ENCODE results near the gene AIFM2. TPM values are rescaled to one million over a fixed set of nuclear protein-coding genes. Genes with fewer than 3 reads are reported as not detected.

AIFM2 gene
- polyA plus RNA-seq, 2 of the 4 experiments (the other 2 are of a cell fraction): 30.0 to 34.8 TPM

- TF ChIP-seq POLR2A (IDR thresholded peaks at IDR 0.05; ENCODE audit: low read length) (no peak), ZNF302 (CRISPR knock-in tag; IDR thresholded peaks at IDR 0.05) (no peak), NR3C1 (IDR thresholded peaks at IDR 0.05) (no peak), MAZ (IDR thresholded peaks at IDR 0.05; ENCODE audit: borderline replicate concordance, low read depth, low read length) (no peak), TFCP2L1 (CRISPR knock-in tag; IDR thresholded peaks at IDR 0.05) (no peak), KDM1A (IDR thresholded peaks at IDR 0.05; ENCODE audit: low read depth) (no peak), POLR2AphosphoS2 (conservative IDR thresholded peaks at IDR 0.05; ENCODE audit: low read length) (no peak), HEYL (CRISPR knock-in tag; IDR thresholded peaks at IDR 0.05) (no peak), CHD4 (IDR thresholded peaks at IDR 0.05; ENCODE audit: borderline replicate concordance) (no peak), MAFK (IDR thresholded peaks at IDR 0.05; ENCODE audit: partially characterized antibody) (no peak), ESRRA (IDR thresholded peaks at IDR 0.05; ENCODE audit: borderline replicate concordance, low read length) (no peak)
Observed at GRCh38 chr10:70070834-70071233, 61.8 kb downstream of the AIFM2 start (continued).

DNA sequence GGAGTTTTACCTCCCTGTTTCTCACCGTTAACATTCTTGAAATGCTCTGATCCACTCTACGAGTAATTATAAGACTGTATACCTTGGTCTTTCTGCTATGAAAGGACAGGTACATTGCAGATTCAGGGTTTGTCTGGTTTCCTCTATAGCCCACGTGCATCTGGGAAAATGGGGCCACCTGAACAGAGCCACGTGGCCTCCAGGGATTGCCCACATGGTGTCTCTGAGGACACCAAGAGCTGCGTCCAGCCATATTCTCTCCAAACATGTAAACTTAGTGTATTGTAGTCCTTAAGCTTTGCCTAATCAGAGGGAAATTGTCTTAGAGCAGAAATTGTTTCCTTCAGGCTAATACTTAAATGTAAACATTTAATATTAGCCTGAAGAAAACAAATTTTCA is 63.3 kb downstream of the AIFM2 start:
- Histone ChIP-seq H3K4me3 (no peak overlapping the region), H3K27ac (no peak overlapping the region), H3K4me1 (no peaks in the 10 kb centered on the region), H3K4me2 (no peak overlapping the region), H3K9me3 (no peaks in the 10 kb centered on the region)
- ATAC-seq (no peak), FAIRE-seq (no peak), DNase-seq (ENCODE audit: low read depth in 1 of 2, low spot score in 1 of 2) (no peak)
- 81% methylated on average over 5 of the region's 5 CpGs for WGBS (ENCODE audit: missing lambda C conversion rate)
- POLR2A ChIA-PET: no interaction called here
- TF ChIP-seq TP53 (CRISPR knock-in tag; IDR thresholded peaks at IDR 0.05) (no peak), MYC (IDR thresholded peaks at IDR 0.05; ENCODE audit: borderline replicate concordance, low read length) (no peak), FOSB (CRISPR knock-in tag; IDR thresholded peaks at IDR 0.05) (no peak), HOXB5 (CRISPR knock-in tag; IDR thresholded peaks at IDR 0.05) (no peak)
- TF ChIP-seq, protein P1, sequence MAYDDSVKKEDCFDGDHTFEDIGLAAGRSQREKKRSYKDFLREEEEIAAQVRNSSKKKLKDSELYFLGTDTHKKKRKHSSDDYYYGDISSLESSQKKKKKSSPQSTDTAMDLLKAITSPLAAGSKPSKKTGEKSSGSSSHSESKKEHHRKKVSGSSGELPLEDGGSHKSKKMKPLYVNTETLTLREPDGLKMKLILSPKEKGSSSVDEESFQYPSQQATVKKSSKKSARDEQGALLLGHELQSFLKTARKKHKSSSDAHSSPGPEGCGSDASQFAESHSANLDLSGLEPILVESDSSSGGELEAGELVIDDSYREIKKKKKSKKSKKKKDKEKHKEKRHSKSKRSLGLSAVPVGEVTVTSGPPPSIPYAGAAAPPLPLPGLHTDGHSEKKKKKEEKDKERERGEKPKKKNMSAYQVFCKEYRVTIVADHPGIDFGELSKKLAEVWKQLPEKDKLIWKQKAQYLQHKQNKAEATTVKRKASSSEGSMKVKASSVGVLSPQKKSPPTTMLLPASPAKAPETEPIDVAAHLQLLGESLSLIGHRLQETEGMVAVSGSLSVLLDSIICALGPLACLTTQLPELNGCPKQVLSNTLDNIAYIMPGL (CRISPR knock-in tag; IDR thresholded peaks at IDR 0.05; ENCODE audit: borderline replicate concordance): no peak
- TF ChIP-seq, protein P2, sequence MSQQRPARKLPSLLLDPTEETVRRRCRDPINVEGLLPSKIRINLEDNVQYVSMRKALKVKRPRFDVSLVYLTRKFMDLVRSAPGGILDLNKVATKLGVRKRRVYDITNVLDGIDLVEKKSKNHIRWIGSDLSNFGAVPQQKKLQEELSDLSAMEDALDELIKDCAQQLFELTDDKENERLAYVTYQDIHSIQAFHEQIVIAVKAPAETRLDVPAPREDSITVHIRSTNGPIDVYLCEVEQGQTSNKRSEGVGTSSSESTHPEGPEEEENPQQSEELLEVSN (IDR thresholded peaks at IDR 0.05; ENCODE audit: borderline replicate concordance, low read depth): no peak
- CTCF ChIA-PET: interaction anchor here (1.1 kb wide), 1 partner anchor 283 kb away, joined by 3 read pairs; no protein-coding TSS in a partner anchor

DNA sequence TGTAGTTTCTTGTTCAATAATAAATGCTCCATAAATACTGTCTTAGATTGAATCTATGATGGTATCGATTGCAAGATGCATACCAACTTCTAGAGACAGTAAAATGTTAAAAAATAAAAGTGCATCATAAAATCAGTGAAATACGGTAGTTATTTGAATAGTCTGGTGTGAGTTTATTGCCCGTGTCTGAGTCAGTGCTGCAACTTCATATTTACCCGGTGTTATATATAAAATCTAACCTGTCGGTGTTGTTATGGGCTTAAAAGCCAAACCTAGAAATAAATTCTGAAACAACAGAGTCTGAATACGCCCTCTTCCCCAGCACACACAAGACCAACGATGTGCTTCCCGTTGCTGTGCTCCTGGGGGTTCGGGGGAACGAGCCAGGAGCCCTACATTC is 63.7 kb downstream of the AIFM2 start:
- TF ChIP-seq NR3C1 (IDR thresholded peaks at IDR 0.05) (no peak), PBX3 (IDR thresholded peaks at IDR 0.05) (no peak), RNF2 (IDR thresholded peaks at IDR 0.05; ENCODE audit: borderline replicate concordance, low read depth) (no peak), ZNF302 (CRISPR knock-in tag; IDR thresholded peaks at IDR 0.05) (no peak), CHD4 (IDR thresholded peaks at IDR 0.05; ENCODE audit: borderline replicate concordance) (no peak), TP53 (CRISPR knock-in tag; IDR thresholded peaks at IDR 0.05) (no peak), ZSCAN20 (CRISPR knock-in tag; IDR thresholded peaks at IDR 0.05) (no peak), HOXB13 (CRISPR knock-in tag; IDR thresholded peaks at IDR 0.05; ENCODE audit: low read depth) (no peak), FOSL2 (IDR thresholded peaks at IDR 0.05) (no peak), FOSL2 (CRISPR knock-in tag; IDR thresholded peaks at IDR 0.05) (no peak), FOXS1 (CRISPR knock-in tag; IDR thresholded peaks at IDR 0.05) (no peak), HDAC2 (IDR thresholded peaks at IDR 0.05) (no peak), ZC3H11A (IDR thresholded peaks at IDR 0.05) (no peak)
- TF ChIP-seq, protein P3, sequence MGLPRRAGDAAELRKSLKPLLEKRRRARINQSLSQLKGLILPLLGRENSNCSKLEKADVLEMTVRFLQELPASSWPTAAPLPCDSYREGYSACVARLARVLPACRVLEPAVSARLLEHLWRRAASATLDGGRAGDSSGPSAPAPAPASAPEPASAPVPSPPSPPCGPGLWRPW (IDR thresholded peaks at IDR 0.05): no peak
- TF ChIP-seq, protein P1 (CRISPR knock-in tag; IDR thresholded peaks at IDR 0.05; ENCODE audit: borderline replicate concordance): no peak
- Histone ChIP-seq H3K27ac (no peak overlapping the region), H3K4me1 (no peaks in the 10 kb centered on the region), H3K9me3 (no peaks in the 10 kb centered on the region), H3K4me2 (no peak overlapping the region), H3K4me3 (no peak overlapping the region)
- ATAC-seq: no peak
- ChIA-PET POLR2A (no interaction called here), CTCF (interaction anchor here (1.1 kb wide), 1 partner anchor 282 kb away, joined by 3 read pairs; no protein-coding TSS in a partner anchor)
- no peak for DNase-seq (ENCODE audit: low read depth in 1 of 2, low spot score in 1 of 2)
- FAIRE-seq: no peak
- 86% methylated on average over 10 of the region's 10 CpGs for WGBS (ENCODE audit: missing lambda C conversion rate)
